ENCODE data around the gene IFT81.

The IFT81 gene

GRCh38 chr12:110117956-110118685, 6.0 kb upstream of the IFT81 start:
- DNase-seq (no peak), ATAC-seq (no peak)
- Mint-ChIP-seq H3K4me1 (no peaks in the 10 kb centered on the region), H3K27ac (no peak overlapping the region), H3K27me3 (peaks cover 8% of the 10 kb centered on the region), H3K4me3 (no peak overlapping the region), H3K9me3 (no peaks in the 10 kb centered on the region)

GRCh38 chr12:110122929-110123328, 1.2 kb upstream of the IFT81 start:
- ATAC-seq: no peak
- H3K27ac Mint-ChIP-seq: no peak overlapping the region
- H3K9me3 Mint-ChIP-seq: no peaks in the 10 kb centered on the region
- no peak for DNase-seq
- no peak overlapping the region for H3K4me3 Mint-ChIP-seq
- H3K27me3 Mint-ChIP-seq: peaks cover 8% of the 10 kb centered on the region
- H3K4me1 Mint-ChIP-seq: no peaks in the 10 kb centered on the region

GRCh38 chr12:110123919-110124268, 263 bp upstream of the IFT81 start:
- Mint-ChIP-seq H3K9me3 (no peaks in the 10 kb centered on the region), H3K27ac (no peak overlapping the region), H3K27me3 (peaks cover 8% of the 10 kb centered on the region), H3K4me1 (no peaks in the 10 kb centered on the region), H3K4me3 (peak overlapping the region; percentile 49 to 92)
- ATAC-seq: no peak
- no peak for DNase-seq

GRCh38 chr12:110126557-110126956, 2.4 kb downstream of the IFT81 start:
- Mint-ChIP-seq H3K9me3 (no peaks in the 10 kb centered on the region), H3K4me3 (no peak overlapping the region), H3K27me3 (no peaks in the 10 kb centered on the region), H3K27ac (no peak overlapping the region), H3K4me1 (no peaks in the 10 kb centered on the region)
- no peak for DNase-seq
- no peak for ATAC-seq

GRCh38 chr12:110134691-110135411, 10.7 kb downstream of the IFT81 start:
- no peak for DNase-seq
- Mint-ChIP-seq H3K9me3 (no peaks in the 10 kb centered on the region), H3K4me3 (no peak overlapping the region), H3K27me3 (no peaks in the 10 kb centered on the region), H3K4me1 (peaks cover 6% of the 10 kb centered on the region), H3K27ac (no peak overlapping the region)
- no peak for ATAC-seq

GRCh38 chr12:110135806-110136205, 11.6 kb downstream of the IFT81 start:
- H3K4me3 Mint-ChIP-seq: no peak overlapping the region
- ATAC-seq: no peak

GRCh38 chr12:110137786-110138185, 13.6 kb downstream of the IFT81 start:
- DNase-seq: no peak
- Mint-ChIP-seq H3K4me1 (peaks cover 6% of the 10 kb centered on the region), H3K27me3 (no peaks in the 10 kb centered on the region), H3K27ac (no peak overlapping the region), H3K4me3 (no peak overlapping the region), H3K9me3 (no peaks in the 10 kb centered on the region)
- no peak for ATAC-seq

More at GRCh38 chr12:110135806-110136205, 11.6 kb downstream of the IFT81 start:
- Mint-ChIP-seq H3K27ac (no peak overlapping the region), H3K9me3 (no peaks in the 10 kb centered on the region), H3K4me1 (peaks cover 6% of the 10 kb centered on the region), H3K27me3 (no peaks in the 10 kb centered on the region)
- DNase-seq: no peak

- no peak for DNase-seq
- no peaks in the 10 kb centered on the region for H3K9me3 Mint-ChIP-seq
- no peak overlapping the region for H3K4me3 Mint-ChIP-seq
- H3K27me3 Mint-ChIP-seq: no peaks in the 10 kb centered on the region
- no peak for ATAC-seq
- no peaks in the 10 kb centered on the region for H3K4me1 Mint-ChIP-seq
- peak overlapping the region in 1 of 2 donors; percentile 46 for H3K27ac Mint-ChIP-seq
Measured at GRCh38 chr12:110141389-110141788, 17.2 kb downstream of the IFT81 start.

- no peak overlapping the region for H3K27ac Mint-ChIP-seq
- no peak overlapping the region for H3K4me3 Mint-ChIP-seq
- ATAC-seq (no peak), DNase-seq (no peak)
- peaks cover 13% of the 10 kb centered on the region for H3K4me1 Mint-ChIP-seq
- no peaks in the 10 kb centered on the region for H3K27me3 Mint-ChIP-seq
- no peaks in the 10 kb centered on the region for H3K9me3 Mint-ChIP-seq
Measured at GRCh38 chr12:110146986-110147385, 22.8 kb downstream of the IFT81 start.

GRCh38 chr12:110149086-110149660, 25.0 kb downstream of the IFT81 start:
- Mint-ChIP-seq H3K4me3 (peak overlapping the region; percentile 4 to 39), H3K27ac (peak overlapping the region; percentile 42 to 80), H3K4me1 (peaks cover 13% of the 10 kb centered on the region), H3K27me3 (no peaks in the 10 kb centered on the region), H3K9me3 (no peaks in the 10 kb centered on the region)
- peak in 1 of 2 donors; percentile 15 for DNase-seq
- peak; percentile 79 for ATAC-seq

GRCh38 chr12:110156766-110157165, 32.6 kb downstream of the IFT81 start:
- DNase-seq (no peak), ATAC-seq (no peak)
- Mint-ChIP-seq H3K27ac (no peak overlapping the region), H3K9me3 (peaks cover 8 to 17% of the 10 kb centered on the region in 2 donors), H3K4me3 (no peak overlapping the region), H3K27me3 (no peaks in the 10 kb centered on the region), H3K4me1 (peaks cover 7% of the 10 kb centered on the region)

GRCh38 chr12:110157539-110157938, 33.4 kb downstream of the IFT81 start:
- H3K27me3 Mint-ChIP-seq: no peaks in the 10 kb centered on the region
- no peak overlapping the region for H3K27ac Mint-ChIP-seq
- no peak for DNase-seq
- ATAC-seq: no peak
- H3K9me3 Mint-ChIP-seq: peaks cover 8 to 17% of the 10 kb centered on the region in 2 donors
- H3K4me1 Mint-ChIP-seq: peaks cover 7% of the 10 kb centered on the region
- no peak overlapping the region for H3K4me3 Mint-ChIP-seq

GRCh38 chr12:110159671-110160245, 35.6 kb downstream of the IFT81 start:
- DNase-seq (no peak), ATAC-seq (no peak)
- peaks cover 7% of the 10 kb centered on the region for H3K4me1 Mint-ChIP-seq
- H3K27me3 Mint-ChIP-seq: no peaks in the 10 kb centered on the region
- H3K27ac Mint-ChIP-seq: no peak overlapping the region
- H3K4me3 Mint-ChIP-seq: no peak overlapping the region
- peaks cover 8 to 17% of the 10 kb centered on the region in 2 donors for H3K9me3 Mint-ChIP-seq

GRCh38 chr12:110165540-110166159, 41.5 kb downstream of the IFT81 start:
- no peak overlapping the region for H3K4me3 Mint-ChIP-seq
- no peaks in the 10 kb centered on the region for H3K27me3 Mint-ChIP-seq
- ATAC-seq (no peak), DNase-seq (no peak)
- no peaks in the 10 kb centered on the region for H3K4me1 Mint-ChIP-seq
- no peak overlapping the region for H3K27ac Mint-ChIP-seq
- no peaks in the 10 kb centered on the region for H3K9me3 Mint-ChIP-seq

GRCh38 chr12:110168732-110169455, 44.7 kb downstream of the IFT81 start:
- Mint-ChIP-seq H3K27me3 (no peaks in the 10 kb centered on the region), H3K27ac (no peak overlapping the region), H3K4me3 (no peak overlapping the region), H3K9me3 (no peaks in the 10 kb centered on the region), H3K4me1 (no peaks in the 10 kb centered on the region)
- ATAC-seq: no peak
- no peak for DNase-seq
